Liver (tissue), 9 donors: Measurements from ENCODE around the gene MYMK. TPM values are rescaled to one million over a fixed set of nuclear protein-coding genes. Genes with fewer than 3 reads are reported as not detected.

Experiments
- DNase-seq: peaks from one replicate; pipeline ENCODE4 v3.0.0-alpha.2; 2017; ENCODE audit warnings: low spot score
- H3K27ac ChIP-seq, 2 donors: one replicate each; pipeline ENCODE4 v1.7.0; 2013; ENCODE audit warnings: inconsistent platforms in 2 of 2, low read length in 2 of 2, control low read depth in 1 of 2, low read depth in 1 of 2, mild to moderate bottlenecking in 1 of 2
- H3K27me3 ChIP-seq, 4 donors: one replicate each; pipeline versions ENCODE4 v1.6.1 to v1.7.0; 2013; ENCODE audit warnings: low read length in 3 of 4, inconsistent platforms in 1 of 4, mild to moderate bottlenecking in 1 of 4, moderate library complexity in 1 of 4; ENCODE audit not compliant: control insufficient read depth in 4 of 4, insufficient read depth in 4 of 4
- H3K36me3 ChIP-seq, 4 donors: one replicate each; pipeline versions ENCODE4 v1.6.1 to v1.7.0; 2013; ENCODE audit warnings: low read length in 3 of 4, mild to moderate bottlenecking in 3 of 4, low read depth in 1 of 4, moderate library complexity in 1 of 4; ENCODE audit not compliant: control insufficient read depth in 4 of 4, insufficient read depth in 3 of 4
- H3K4me1 ChIP-seq, 4 donors: one replicate each; pipeline versions ENCODE4 v1.6.1 to v1.7.0; 2013; ENCODE audit warnings: low read length in 3 of 4, mild to moderate bottlenecking in 3 of 4, moderate library complexity in 1 of 4; ENCODE audit not compliant: control insufficient read depth in 4 of 4, insufficient read depth in 4 of 4
- H3K4me3 ChIP-seq, 3 donors: one replicate each; pipeline versions ENCODE4 v1.6.1 to v1.7.0; 2013; ENCODE audit warnings: low read length in 3 of 3, control low read depth in 1 of 3, low read depth in 1 of 3, mild to moderate bottlenecking in 1 of 3
- H3K9ac ChIP-seq, 2 donors: one replicate each; pipeline ENCODE4 v1.7.0; 2013; ENCODE audit warnings: low read length in 2 of 2, mild to moderate bottlenecking in 2 of 2, moderate library complexity in 2 of 2, control low read depth in 1 of 2, low read depth in 1 of 2
- H3K9me3 ChIP-seq, 4 donors: one replicate each; pipeline versions ENCODE4 v1.6.1 to v1.7.0; 2013; ENCODE audit warnings: low read length in 3 of 4; ENCODE audit not compliant: control insufficient read depth in 4 of 4
- EGR1 ChIP-seq, 2 donors: IDR thresholded peaks; 2 replicates each; pipeline ENCODE4 v1.6.1; 2016 to 2018; ENCODE audit warnings: antibody characterized with exemption in 2 of 2, low read depth in 2 of 2
- FOXA1 ChIP-seq: IDR thresholded peaks from 2 replicates; pipeline ENCODE4 v1.6.1; 2016; ENCODE audit warnings: antibody characterized with exemption
- FOXA2 ChIP-seq: IDR thresholded peaks from 2 replicates; pipeline ENCODE4 v1.6.1; 2016; ENCODE audit warnings: antibody characterized with exemption
- HNF4A ChIP-seq, 2 donors: conservative IDR thresholded peaks; 2 replicates each; pipeline ENCODE4 v1.6.1; 2016; ENCODE audit warnings: antibody characterized with exemption in 2 of 2, mild to moderate bottlenecking in 2 of 2
- HNF4G ChIP-seq: IDR thresholded peaks from 2 replicates; pipeline ENCODE4 v1.6.1; 2016; ENCODE audit warnings: antibody characterized with exemption
- JUND ChIP-seq, 2 donors: IDR thresholded peaks; 2 replicates each; pipeline ENCODE4 v1.6.1; 2016; ENCODE audit warnings: antibody characterized with exemption in 2 of 2
- NR2F2 ChIP-seq: IDR thresholded peaks from 2 replicates; pipeline ENCODE4 v1.6.1; 2016; ENCODE audit warnings: antibody characterized with exemption
- RAD21 ChIP-seq, 2 donors: IDR thresholded peaks; 2 replicates each; pipeline ENCODE4 v1.6.1; 2016; ENCODE audit warnings: antibody characterized with exemption in 2 of 2, mild to moderate bottlenecking in 2 of 2
- RXRA ChIP-seq, 2 donors: IDR thresholded peaks; 2 replicates each; pipeline ENCODE4 v1.6.1; 2017 to 2018; ENCODE audit warnings: antibody characterized with exemption in 2 of 2, mild to moderate bottlenecking in 1 of 2
- TAF1 ChIP-seq: conservative IDR thresholded peaks from 2 replicates; pipeline ENCODE4 v1.6.1; 2016; ENCODE audit warnings: antibody characterized with exemption, mild to moderate bottlenecking
- YY1 ChIP-seq: IDR thresholded peaks from 2 replicates; pipeline ENCODE4 v1.6.1; 2016; ENCODE audit warnings: antibody characterized with exemption, mild to moderate bottlenecking
- WGBS: extraction: QIAGEN DNeasy Blood & Tissue Kit; methylation state at CpG from one replicate; pipeline ENCODE4 v1.1.7; 2013; 5-methylcytosine and 5-hydroxymethylcytosine counted together
- polyA plus RNA-seq, 2 donors: library from polyadenylated mRNA; stranded (reverse) in 1 of 2; unstranded in 1 of 2; fragments of 200-250 nt in 1 of 2; fragments of >200 nt in 1 of 2; fragmentation: Nextera tagmentation in 1 of 2; extraction: Ambion mirVana in 1 of 2; gene quantifications; one replicate each; pipeline versions ENCODE4 v1.2.1 to v1.2.3, GENCODE V29; 2013 to 2015
- total RNA-seq, 2 donors: library from RNA; depleted of rRNA; stranded (reverse); fragments of >200 nt; gene quantifications; one replicate each; pipeline ENCODE4 v1.2.3, GENCODE V29; 2014
- TF ChIP-seq, protein P1 (sequence below): IDR thresholded peaks from 2 replicates; pipeline ENCODE4 v1.6.1; 2016; ENCODE audit warnings: antibody characterized with exemption
- TF ChIP-seq, protein P2 (sequence below): fragments of 150-350 bp; IDR thresholded peaks from 2 replicates; pipeline ENCODE4 v1.5.1; 2017; ENCODE audit warnings: improper control_type of control experiment, low read depth, low read length; ENCODE audit not compliant: missing input control
- TF ChIP-seq, protein P3 (sequence below): IDR thresholded peaks from 2 replicates; pipeline ENCODE4 v1.6.1; 2016; ENCODE audit warnings: antibody characterized with exemption, mild to moderate bottlenecking
- TF ChIP-seq, protein P4 (sequence below): IDR thresholded peaks from 2 replicates; pipeline ENCODE4 v1.6.1; 2016; ENCODE audit warnings: antibody characterized with exemption
- TF ChIP-seq, protein P5 (sequence below): IDR thresholded peaks from 2 replicates; pipeline ENCODE4 v1.6.1; 2016; ENCODE audit warnings: antibody characterized with exemption
- donor health status: healthy.
- donor health status: healthy.
- donor health status: healthy.
- donor health status: healthy.
- donor health status: healthy.

Gene MYMK
- total and polyA plus RNA-seq, 4 donors, result not detected

DNA sequence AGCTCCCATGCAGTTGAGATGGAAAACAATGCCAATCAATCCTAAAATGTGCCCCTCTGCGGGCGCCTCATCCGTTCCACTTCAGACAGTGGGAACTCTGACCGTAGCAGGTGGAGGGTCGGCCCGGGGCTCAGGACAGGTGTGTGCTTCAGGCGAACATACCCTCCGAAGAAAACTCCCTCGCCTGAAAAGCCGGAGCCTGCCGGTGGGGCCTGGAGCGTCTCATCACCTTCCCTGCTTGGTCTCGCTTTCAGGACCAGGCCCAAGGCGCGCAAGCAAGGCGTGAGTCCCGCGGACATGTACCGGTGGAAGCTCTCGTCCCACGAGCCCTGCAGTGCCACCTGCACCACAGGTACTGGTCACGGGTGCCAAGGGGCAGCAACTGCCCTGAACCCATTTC lies 36.2 kb upstream of the MYMK start:
- Histone ChIP-seq H3K4me3 (no peak overlapping the region), H3K27ac (no peak overlapping the region), H3K27me3 (no peaks in the 10 kb centered on the region), H3K36me3 (peaks cover 0 to 4% (median 0%) of the 10 kb centered on the region in 4 donors), H3K4me1 (peaks cover 0 to 14% (median 4%) of the 10 kb centered on the region in 4 donors), H3K9ac (no peak overlapping the region), H3K9me3 (no peaks in the 10 kb centered on the region)
- TF ChIP-seq EGR1 (IDR thresholded peaks at IDR 0.05; ENCODE audit: low read depth in 2 of 2) (no peak), NR2F2 (no peak), HNF4A (conservative IDR thresholded peaks at IDR 0.05) (no peak), TAF1 (no peak), RXRA (IDR thresholded peaks at IDR 0.05) (no peak), FOXA2 (no peak)
- TF ChIP-seq, protein P1, sequence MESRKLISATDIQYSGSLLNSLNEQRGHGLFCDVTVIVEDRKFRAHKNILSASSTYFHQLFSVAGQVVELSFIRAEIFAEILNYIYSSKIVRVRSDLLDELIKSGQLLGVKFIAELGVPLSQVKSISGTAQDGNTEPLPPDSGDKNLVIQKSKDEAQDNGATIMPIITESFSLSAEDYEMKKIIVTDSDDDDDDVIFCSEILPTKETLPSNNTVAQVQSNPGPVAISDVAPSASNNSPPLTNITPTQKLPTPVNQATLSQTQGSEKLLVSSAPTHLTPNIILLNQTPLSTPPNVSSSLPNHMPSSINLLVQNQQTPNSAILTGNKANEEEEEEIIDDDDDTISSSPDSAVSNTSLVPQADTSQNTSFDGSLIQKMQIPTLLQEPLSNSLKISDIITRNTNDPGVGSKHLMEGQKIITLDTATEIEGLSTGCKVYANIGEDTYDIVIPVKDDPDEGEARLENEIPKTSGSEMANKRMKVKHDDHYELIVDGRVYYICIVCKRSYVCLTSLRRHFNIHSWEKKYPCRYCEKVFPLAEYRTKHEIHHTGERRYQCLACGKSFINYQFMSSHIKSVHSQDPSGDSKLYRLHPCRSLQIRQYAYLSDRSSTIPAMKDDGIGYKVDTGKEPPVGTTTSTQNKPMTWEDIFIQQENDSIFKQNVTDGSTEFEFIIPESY, result no peak
- TF ChIP-seq, protein P2, sequence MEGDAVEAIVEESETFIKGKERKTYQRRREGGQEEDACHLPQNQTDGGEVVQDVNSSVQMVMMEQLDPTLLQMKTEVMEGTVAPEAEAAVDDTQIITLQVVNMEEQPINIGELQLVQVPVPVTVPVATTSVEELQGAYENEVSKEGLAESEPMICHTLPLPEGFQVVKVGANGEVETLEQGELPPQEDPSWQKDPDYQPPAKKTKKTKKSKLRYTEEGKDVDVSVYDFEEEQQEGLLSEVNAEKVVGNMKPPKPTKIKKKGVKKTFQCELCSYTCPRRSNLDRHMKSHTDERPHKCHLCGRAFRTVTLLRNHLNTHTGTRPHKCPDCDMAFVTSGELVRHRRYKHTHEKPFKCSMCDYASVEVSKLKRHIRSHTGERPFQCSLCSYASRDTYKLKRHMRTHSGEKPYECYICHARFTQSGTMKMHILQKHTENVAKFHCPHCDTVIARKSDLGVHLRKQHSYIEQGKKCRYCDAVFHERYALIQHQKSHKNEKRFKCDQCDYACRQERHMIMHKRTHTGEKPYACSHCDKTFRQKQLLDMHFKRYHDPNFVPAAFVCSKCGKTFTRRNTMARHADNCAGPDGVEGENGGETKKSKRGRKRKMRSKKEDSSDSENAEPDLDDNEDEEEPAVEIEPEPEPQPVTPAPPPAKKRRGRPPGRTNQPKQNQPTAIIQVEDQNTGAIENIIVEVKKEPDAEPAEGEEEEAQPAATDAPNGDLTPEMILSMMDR, result no peak
- TF ChIP-seq, protein P3, sequence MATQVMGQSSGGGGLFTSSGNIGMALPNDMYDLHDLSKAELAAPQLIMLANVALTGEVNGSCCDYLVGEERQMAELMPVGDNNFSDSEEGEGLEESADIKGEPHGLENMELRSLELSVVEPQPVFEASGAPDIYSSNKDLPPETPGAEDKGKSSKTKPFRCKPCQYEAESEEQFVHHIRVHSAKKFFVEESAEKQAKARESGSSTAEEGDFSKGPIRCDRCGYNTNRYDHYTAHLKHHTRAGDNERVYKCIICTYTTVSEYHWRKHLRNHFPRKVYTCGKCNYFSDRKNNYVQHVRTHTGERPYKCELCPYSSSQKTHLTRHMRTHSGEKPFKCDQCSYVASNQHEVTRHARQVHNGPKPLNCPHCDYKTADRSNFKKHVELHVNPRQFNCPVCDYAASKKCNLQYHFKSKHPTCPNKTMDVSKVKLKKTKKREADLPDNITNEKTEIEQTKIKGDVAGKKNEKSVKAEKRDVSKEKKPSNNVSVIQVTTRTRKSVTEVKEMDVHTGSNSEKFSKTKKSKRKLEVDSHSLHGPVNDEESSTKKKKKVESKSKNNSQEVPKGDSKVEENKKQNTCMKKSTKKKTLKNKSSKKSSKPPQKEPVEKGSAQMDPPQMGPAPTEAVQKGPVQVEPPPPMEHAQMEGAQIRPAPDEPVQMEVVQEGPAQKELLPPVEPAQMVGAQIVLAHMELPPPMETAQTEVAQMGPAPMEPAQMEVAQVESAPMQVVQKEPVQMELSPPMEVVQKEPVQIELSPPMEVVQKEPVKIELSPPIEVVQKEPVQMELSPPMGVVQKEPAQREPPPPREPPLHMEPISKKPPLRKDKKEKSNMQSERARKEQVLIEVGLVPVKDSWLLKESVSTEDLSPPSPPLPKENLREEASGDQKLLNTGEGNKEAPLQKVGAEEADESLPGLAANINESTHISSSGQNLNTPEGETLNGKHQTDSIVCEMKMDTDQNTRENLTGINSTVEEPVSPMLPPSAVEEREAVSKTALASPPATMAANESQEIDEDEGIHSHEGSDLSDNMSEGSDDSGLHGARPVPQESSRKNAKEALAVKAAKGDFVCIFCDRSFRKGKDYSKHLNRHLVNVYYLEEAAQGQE, result no peak
- no peak for DNase-seq
- WGBS, result 97% methylated on average over 22 of the region's 22 CpGs

DNA sequence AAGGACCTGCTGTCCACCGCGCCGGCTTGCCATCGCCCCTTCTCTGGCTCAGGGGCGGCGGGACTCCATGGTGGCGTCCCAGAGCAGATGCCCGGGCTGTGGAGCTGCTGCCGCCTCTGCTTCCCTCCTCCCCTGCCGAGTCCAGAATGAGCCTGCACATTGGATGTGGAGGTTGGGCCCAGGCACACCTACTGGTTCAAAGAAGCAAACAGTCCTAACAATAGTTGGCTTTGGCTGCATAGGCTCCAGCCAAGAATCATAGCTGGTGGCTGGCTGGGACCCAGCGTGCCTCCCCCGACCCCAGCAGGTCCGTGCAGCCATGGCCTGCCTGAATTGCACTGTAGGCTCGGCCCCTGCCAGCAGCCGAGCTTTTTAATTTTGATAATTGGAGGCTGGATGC lies 35.6 kb upstream of the MYMK start:
- H3K9ac ChIP-seq, result no peak overlapping the region
- no peak for DNase-seq
- H3K9me3 ChIP-seq, result no peaks in the 10 kb centered on the region
- 88% methylated on average over 15 of the region's 15 CpGs for WGBS
- peaks cover 0 to 14% (median 4%) of the 10 kb centered on the region in 4 donors for H3K4me1 ChIP-seq
- no peaks in the 10 kb centered on the region for H3K27me3 ChIP-seq
- H3K27ac ChIP-seq, result no peak overlapping the region
- no peak overlapping the region for H3K4me3 ChIP-seq
- TF ChIP-seq, protein P4, sequence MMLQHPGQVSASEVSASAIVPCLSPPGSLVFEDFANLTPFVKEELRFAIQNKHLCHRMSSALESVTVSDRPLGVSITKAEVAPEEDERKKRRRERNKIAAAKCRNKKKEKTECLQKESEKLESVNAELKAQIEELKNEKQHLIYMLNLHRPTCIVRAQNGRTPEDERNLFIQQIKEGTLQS, result no peak
- no peak for TF ChIP-seq FOXA1
- TF ChIP-seq YY1, result no peak
- TF ChIP-seq RXRA (IDR thresholded peaks at IDR 0.05), result no peak
- TF ChIP-seq, protein P3, result no peak
- no peak for TF ChIP-seq RAD21 (IDR thresholded peaks at IDR 0.05)
- TF ChIP-seq, protein P5, sequence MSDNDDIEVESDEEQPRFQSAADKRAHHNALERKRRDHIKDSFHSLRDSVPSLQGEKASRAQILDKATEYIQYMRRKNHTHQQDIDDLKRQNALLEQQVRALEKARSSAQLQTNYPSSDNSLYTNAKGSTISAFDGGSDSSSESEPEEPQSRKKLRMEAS, result no peak
- no peak for TF ChIP-seq FOXA2
- TF ChIP-seq, protein P2, result no peak
- TF ChIP-seq HNF4A (conservative IDR thresholded peaks at IDR 0.05), result no peak
- TF ChIP-seq NR2F2, result no peak
- TF ChIP-seq EGR1 (IDR thresholded peaks at IDR 0.05; ENCODE audit: low read depth in 2 of 2), result no peak
- TF ChIP-seq JUND (IDR thresholded peaks at IDR 0.05), result no peak
- TF ChIP-seq HNF4G, result no peak
- H3K36me3 ChIP-seq, result peaks cover 0 to 10% (median 0%) of the 10 kb centered on the region in 4 donors
